Uterus (tissue), 4 donors: Measurements from ENCODE around the gene ANXA11. TPM values are rescaled to one million over a fixed set of nuclear protein-coding genes. Genes with fewer than 3 reads are reported as not detected.

Source experiments
- DNase-seq, 2 donors: peaks; one replicate each; pipeline ENCODE4 v3.0.0-alpha.2; 2019 to 2020
- H3K27ac ChIP-seq, 2 donors: fragments of 200-600 bp; sonication (generic); 1 replicate in 1 of 2; 2 replicates in 1 of 2; pipeline ENCODE4 v1.5.1; 2016 to 2018
- H3K27me3 ChIP-seq, 2 donors: fragments of 200-600 bp; sonication (generic); one replicate each; pipeline ENCODE4 v1.5.1; 2018 to 2019; ENCODE audit warnings: control low read depth in 1 of 2
- H3K36me3 ChIP-seq, 2 donors: fragments of 200-600 bp; sonication (generic); one replicate each; pipeline ENCODE4 v1.5.1; 2019; ENCODE audit warnings: control low read depth in 1 of 2
- H3K4me1 ChIP-seq, 2 donors: fragments of 200-600 bp; sonication (generic); one replicate each; pipeline ENCODE4 v1.5.1; 2018 to 2019; ENCODE audit warnings: control low read depth in 1 of 2
- H3K4me3 ChIP-seq, 2 donors: fragments of 200-600 bp; sonication (generic); 1 replicate in 1 of 2; 2 replicates in 1 of 2; pipeline ENCODE4 v1.5.1; 2018 to 2019; ENCODE audit warnings: mild to moderate bottlenecking in 1 of 2
- H3K9me3 ChIP-seq, 2 donors: fragments of 200-600 bp; sonication (generic); one replicate each; pipeline ENCODE4 v1.5.1; 2019; ENCODE audit warnings: control low read depth in 1 of 2
- POLR2A ChIP-seq, 2 donors: fragments of 450-650 bp; IDR thresholded peaks; one replicate each; pipeline ENCODE4 v1.6.1; 2016; ENCODE audit warnings: antibody characterized with exemption in 2 of 2, mild to moderate bottlenecking in 1 of 2, moderate library complexity in 1 of 2
- intact Hi-C: fragments of 100-400 bp; cut with DNase I; formaldehyde crosslinking; loops from one replicate; pipeline ENCODE4 v1.15.1; 2023; ENCODE audit warnings: low total_unique reads
- total RNA-seq, 4 donors: library from RNA; depleted of rRNA in 3 of 4; stranded (reverse); fragments of >200 nt in 3 of 4; gene quantifications; one replicate each; pipeline versions ENCODE4 v1.1.0 to v1.2.4, GENCODE V29; 2014 to 2023
- TF ChIP-seq, protein P1 (sequence below), 4 experiments: fragments of 200-600 bp in 2 of 4; fragments of 450-650 bp in 2 of 4; sonication (generic) in 2 of 4; IDR thresholded peaks; one replicate each; pipeline ENCODE4 v1.5.1; 2016 to 2019; ENCODE audit warnings: antibody characterized with exemption in 4 of 4, mild to moderate bottlenecking in 2 of 4, moderate library complexity in 1 of 4
- donor health status: DM: yes; HTN: yes; CAD: no.

Gene ANXA11
- total RNA-seq, 4 donors from 2014 or later, result 15.6 to 157 (median 47.2) TPM

DNA sequence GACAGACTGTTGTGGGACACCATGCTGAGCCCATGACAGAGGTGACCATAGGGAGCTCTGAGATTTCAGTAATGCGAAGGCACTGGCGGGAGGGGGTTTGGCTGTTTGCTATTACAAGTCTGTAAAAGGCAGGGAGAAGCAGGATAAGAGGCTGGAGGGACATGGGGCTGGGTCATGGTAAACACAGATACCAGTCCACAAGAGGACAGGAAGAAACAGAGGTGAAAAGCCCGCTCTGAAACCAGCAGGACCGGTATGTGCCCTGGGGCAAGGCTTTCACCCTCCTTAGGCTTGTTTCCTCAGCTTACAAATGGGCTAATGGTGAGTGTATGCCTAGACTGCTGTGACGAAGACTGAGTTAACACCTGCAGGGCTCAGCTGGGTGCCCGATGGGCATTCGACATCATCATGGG is 34.1 kb downstream of the ANXA11 start:
- H3K36me3 ChIP-seq, result no peaks in the 10 kb centered on the region
- intact Hi-C loops, result no loop called here
- peaks cover 4 to 5% of the 10 kb centered on the region in 2 donors for H3K4me1 ChIP-seq
- TF ChIP-seq, protein P1, sequence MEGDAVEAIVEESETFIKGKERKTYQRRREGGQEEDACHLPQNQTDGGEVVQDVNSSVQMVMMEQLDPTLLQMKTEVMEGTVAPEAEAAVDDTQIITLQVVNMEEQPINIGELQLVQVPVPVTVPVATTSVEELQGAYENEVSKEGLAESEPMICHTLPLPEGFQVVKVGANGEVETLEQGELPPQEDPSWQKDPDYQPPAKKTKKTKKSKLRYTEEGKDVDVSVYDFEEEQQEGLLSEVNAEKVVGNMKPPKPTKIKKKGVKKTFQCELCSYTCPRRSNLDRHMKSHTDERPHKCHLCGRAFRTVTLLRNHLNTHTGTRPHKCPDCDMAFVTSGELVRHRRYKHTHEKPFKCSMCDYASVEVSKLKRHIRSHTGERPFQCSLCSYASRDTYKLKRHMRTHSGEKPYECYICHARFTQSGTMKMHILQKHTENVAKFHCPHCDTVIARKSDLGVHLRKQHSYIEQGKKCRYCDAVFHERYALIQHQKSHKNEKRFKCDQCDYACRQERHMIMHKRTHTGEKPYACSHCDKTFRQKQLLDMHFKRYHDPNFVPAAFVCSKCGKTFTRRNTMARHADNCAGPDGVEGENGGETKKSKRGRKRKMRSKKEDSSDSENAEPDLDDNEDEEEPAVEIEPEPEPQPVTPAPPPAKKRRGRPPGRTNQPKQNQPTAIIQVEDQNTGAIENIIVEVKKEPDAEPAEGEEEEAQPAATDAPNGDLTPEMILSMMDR (IDR thresholded peaks at IDR 0.05), result no peak
- no peak for TF ChIP-seq POLR2A (IDR thresholded peaks at IDR 0.05)
- no peak overlapping the region for H3K4me3 ChIP-seq
- H3K9me3 ChIP-seq, result no peaks in the 10 kb centered on the region
- H3K27me3 ChIP-seq, result no peaks in the 10 kb centered on the region
- no peak overlapping the region for H3K27ac ChIP-seq
- no peak for DNase-seq

DNA sequence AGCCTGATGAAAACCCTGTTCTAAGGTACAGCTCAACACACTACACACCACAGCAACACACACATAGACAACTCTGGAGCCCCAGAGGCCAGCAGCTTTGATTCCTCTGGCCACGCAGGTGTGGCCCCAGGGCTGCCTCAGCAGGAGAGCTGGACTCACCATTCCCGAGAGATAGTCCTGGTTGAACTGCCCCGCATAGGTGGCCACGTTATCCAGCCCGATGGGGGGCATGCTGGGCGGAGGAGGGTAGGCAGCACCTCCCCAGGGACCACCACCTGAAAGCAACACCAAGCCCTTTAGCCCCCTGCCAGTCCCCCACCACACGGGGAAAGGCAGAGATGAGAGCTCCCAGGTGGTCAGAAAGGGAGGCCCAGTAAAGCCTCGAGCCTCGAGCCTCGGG is 34.7 kb downstream of the ANXA11 start:
- Histone ChIP-seq H3K4me1 (peaks cover 4 to 5% of the 10 kb centered on the region in 2 donors), H3K27ac (no peak overlapping the region), H3K9me3 (no peaks in the 10 kb centered on the region), H3K27me3 (no peaks in the 10 kb centered on the region), H3K36me3 (no peaks in the 10 kb centered on the region), H3K4me3 (no peak overlapping the region)
- intact Hi-C loops, result no loop called here
- TF ChIP-seq, protein P1 (IDR thresholded peaks at IDR 0.05), result no peak
- TF ChIP-seq POLR2A (IDR thresholded peaks at IDR 0.05), result no peak
- no peak for DNase-seq

DNA sequence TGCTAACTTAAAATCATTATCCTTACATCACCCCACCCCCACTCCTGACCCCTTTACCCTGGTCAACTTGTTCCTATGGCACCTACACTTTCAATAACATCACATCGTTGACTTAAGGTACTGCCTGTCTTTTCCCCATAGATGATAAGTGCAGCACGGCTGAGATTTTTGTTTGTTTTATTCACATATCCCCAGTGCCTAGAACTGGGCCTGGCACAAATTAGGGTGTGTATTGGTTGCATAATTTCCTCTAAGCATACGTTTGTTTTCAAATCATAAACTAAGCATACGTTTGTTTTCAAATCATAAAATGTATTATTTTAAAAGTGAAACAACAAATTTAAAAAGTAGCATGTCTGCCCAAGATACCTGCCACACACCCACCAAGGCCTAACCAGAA is 35.3 kb downstream of the ANXA11 start:
- no peak overlapping the region for H3K27ac ChIP-seq
- DNase-seq, result no peak
- no peaks in the 10 kb centered on the region for H3K36me3 ChIP-seq
- no peak overlapping the region for H3K4me3 ChIP-seq
- intact Hi-C loops, result no loop called here
- TF ChIP-seq, protein P1 (IDR thresholded peaks at IDR 0.05), result no peak
- no peak for TF ChIP-seq POLR2A (IDR thresholded peaks at IDR 0.05)
- H3K4me1 ChIP-seq, result peaks cover 4 to 5% of the 10 kb centered on the region in 2 donors
- H3K9me3 ChIP-seq, result no peaks in the 10 kb centered on the region
- H3K27me3 ChIP-seq, result no peaks in the 10 kb centered on the region

DNA sequence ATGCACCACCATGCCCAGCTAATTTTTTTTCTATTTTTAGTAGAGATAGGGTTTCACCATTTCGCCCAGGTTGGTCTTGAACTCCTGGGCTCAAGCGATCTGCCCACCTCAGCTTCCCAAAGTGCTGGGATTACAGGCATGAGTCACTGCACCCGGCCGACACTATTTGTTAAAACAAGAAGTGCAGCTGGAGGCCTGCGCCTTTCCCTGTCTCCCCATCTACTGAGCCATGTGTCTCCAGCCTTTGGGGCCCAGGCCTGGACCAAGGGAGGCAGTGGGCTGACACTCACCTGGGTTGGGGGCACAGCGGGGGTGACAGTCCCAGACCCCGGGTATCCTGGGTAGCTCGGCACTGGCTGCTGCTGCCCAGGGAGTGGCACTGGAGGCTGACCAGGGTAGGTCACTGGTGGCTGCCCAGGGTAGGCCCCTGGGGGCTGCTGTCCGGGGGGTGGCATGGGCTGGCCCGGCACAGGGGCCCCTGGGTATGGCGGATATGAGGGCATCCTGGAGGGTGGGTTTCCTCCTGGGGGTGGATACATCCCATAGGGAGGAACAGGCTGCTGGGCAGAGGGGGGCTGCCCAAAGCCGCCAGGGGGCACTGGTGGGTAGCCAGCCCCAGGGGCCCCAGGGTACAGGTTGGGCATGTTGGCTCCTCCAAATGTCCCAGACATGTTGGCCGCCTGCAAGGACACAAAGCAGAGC is 36.5 kb downstream of the ANXA11 start:
- peaks cover 4 to 8% of the 10 kb centered on the region in 2 donors for H3K4me1 ChIP-seq
- TF ChIP-seq, protein P1 (IDR thresholded peaks at IDR 0.05), result no peak
- H3K36me3 ChIP-seq, result no peaks in the 10 kb centered on the region
- no peaks in the 10 kb centered on the region for H3K27me3 ChIP-seq
- H3K9me3 ChIP-seq, result no peaks in the 10 kb centered on the region
- no peak for DNase-seq
- peak overlapping the region in 1 of 2 donors; percentile 49 for H3K27ac ChIP-seq
- no peak overlapping the region for H3K4me3 ChIP-seq
- intact Hi-C loops, result no loop called here

DNA sequence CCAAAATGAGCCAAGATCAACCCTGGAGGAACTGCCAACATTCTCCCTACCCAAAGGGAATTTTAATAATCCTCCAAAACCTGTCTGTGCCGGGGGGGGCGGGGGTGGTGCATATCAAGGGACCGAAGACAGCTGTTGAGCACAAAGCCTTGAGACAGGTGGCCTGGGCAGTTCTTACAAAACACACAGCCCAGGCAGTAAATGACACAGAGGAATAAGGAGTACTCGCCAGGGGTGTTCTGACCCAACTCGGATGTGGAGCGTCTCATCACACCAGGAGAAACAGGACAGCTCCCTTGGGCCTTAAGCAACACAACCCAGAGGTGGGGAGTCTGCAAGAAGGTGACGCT is 37.2 kb downstream of the ANXA11 start:
- H3K9me3 ChIP-seq, result no peaks in the 10 kb centered on the region
- intact Hi-C loops, result no loop called here
- peak overlapping the region in 1 of 2 donors; percentile 49 for H3K27ac ChIP-seq
- no peaks in the 10 kb centered on the region for H3K27me3 ChIP-seq
- no peaks in the 10 kb centered on the region for H3K36me3 ChIP-seq
- TF ChIP-seq POLR2A (IDR thresholded peaks at IDR 0.05), result no peak
- TF ChIP-seq, protein P1 (IDR thresholded peaks at IDR 0.05), result no peak
- DNase-seq, result no peak
- H3K4me3 ChIP-seq, result no peak overlapping the region
- H3K4me1 ChIP-seq, result peaks cover 0 to 10% of the 10 kb centered on the region in 2 donors
